Gastrocnemius medialis (tissue), 4 donors: ENCODE measurements around the gene CCDC127. TPM values are rescaled to one million over a fixed set of nuclear protein-coding genes. Genes with fewer than 3 reads are reported as not detected.

Experiments used
- ATAC-seq, 2 donors: fragments of 150-250 bp; one replicate each; pipeline ENCODE4 v1.9.1; 2016
- DNase-seq, 2 donors: peaks; one replicate each; pipeline ENCODE4 v3.0.0-alpha.2; 2019
- H3K27ac ChIP-seq, 4 donors: fragments of 200-600 bp; sonication (generic); 1 replicate in 1 of 4; 2 replicates in 3 of 4; pipeline ENCODE4 v1.5.1; 2016 to 2018; ENCODE audit warnings: mild to moderate bottlenecking in 2 of 4, moderate library complexity in 1 of 4
- H3K27me3 ChIP-seq, 3 donors: fragments of 200-600 bp; sonication (generic) in 2 of 3; 1 replicate in 1 of 3; 2 replicates in 2 of 3; pipeline versions ENCODE4 v1.5.1 to v1.6.0; 2016 to 2019; ENCODE audit warnings: mild to moderate bottlenecking in 1 of 3, moderate library complexity in 1 of 3
- H3K36me3 ChIP-seq, 2 donors: fragments of 200-600 bp; sonication (generic) in 1 of 2; one replicate each; pipeline ENCODE4 v1.5.1; 2017 to 2018
- H3K4me1 ChIP-seq, 2 donors: fragments of 200-600 bp; sonication (generic) in 1 of 2; one replicate each; pipeline ENCODE4 v1.5.1; 2016 to 2017; ENCODE audit warnings: mild to moderate bottlenecking in 2 of 2
- H3K4me3 ChIP-seq, 4 donors: fragments of 200-600 bp; sonication (generic) in 3 of 4; 1 replicate in 1 of 4; 2 replicates in 3 of 4; pipeline ENCODE4 v1.5.1; 2016 to 2019; ENCODE audit warnings: mild to moderate bottlenecking in 2 of 4
- H3K9me3 ChIP-seq, 3 donors: fragments of 200-600 bp; sonication (generic) in 2 of 3; 1 replicate in 1 of 3; 2 replicates in 2 of 3; pipeline ENCODE4 v1.5.1; 2016 to 2019
- CTCF ChIP-seq, 5 experiments: fragments of 450-650 bp in 3 of 5; fragments of 200-600 bp in 2 of 5; sonication (generic) in 2 of 5; IDR thresholded peaks in 4 of 5; conservative IDR thresholded peaks in 1 of 5; 1 replicate in 4 of 5; 2 replicates in 1 of 5; pipeline ENCODE4 v1.5.1; 2016 to 2019; ENCODE audit warnings: antibody characterized with exemption in 5 of 5, mild to moderate bottlenecking in 3 of 5, moderate library complexity in 3 of 5
- POLR2A ChIP-seq, 2 donors: fragments of 450-650 bp; IDR thresholded peaks; one replicate each; pipeline ENCODE4 v1.6.1; 2017; ENCODE audit warnings: antibody characterized with exemption in 2 of 2, mild to moderate bottlenecking in 2 of 2, moderate library complexity in 2 of 2
- in situ Hi-C, 4 donors: fragments of 200-750 bp; cut with MboI; loops; one replicate each; pipeline versions ENCODE4 v1.15.0 to v1.8.0; 2017; ENCODE audit warnings: low sequenced_read_pairs in 4 of 4
- intact Hi-C: fragments of 100-400 bp; cut with DNase I; formaldehyde crosslinking; loops from one replicate; pipeline ENCODE4 v1.15.1; 2023; ENCODE audit warnings: low total_unique reads
- total RNA-seq, 4 donors: library from RNA; depleted of rRNA; stranded (reverse); fragments of >200 nt; gene quantifications; one replicate each; pipeline versions ENCODE4 v1.1.0 to v1.2.3, GENCODE V29; 2016

CCDC127 gene
- total RNA-seq, 4 donors from 2014 or later = 5.7 to 11.1 (median 7.8) TPM

- in situ Hi-C loops (no loop called here), intact Hi-C loops (no loop called here)
- ATAC-seq = no peak
- Histone ChIP-seq H3K9me3 (no peaks in the 10 kb centered on the region), H3K27me3 (no peaks in the 10 kb centered on the region), H3K36me3 (no peaks in the 10 kb centered on the region), H3K4me1 (peaks cover 56 to 66% of the 10 kb centered on the region in 2 donors), H3K27ac (peak overlapping the region; percentile 95 to 100 (median 99)), H3K4me3 (no peak overlapping the region)
- TF ChIP-seq POLR2A (IDR thresholded peaks at IDR 0.05) (no peak), CTCF (IDR thresholded peaks at IDR 0.05 in 4 of 5, conservative IDR thresholded peaks at IDR 0.05 in 1 of 5) (peak in 3 of 5 experiments; percentile 10 to 23 (median 11))
- no peak for DNase-seq
Observed at GRCh38 chr5:195401-196160, 22.4 kb downstream of the CCDC127 start.

DNA sequence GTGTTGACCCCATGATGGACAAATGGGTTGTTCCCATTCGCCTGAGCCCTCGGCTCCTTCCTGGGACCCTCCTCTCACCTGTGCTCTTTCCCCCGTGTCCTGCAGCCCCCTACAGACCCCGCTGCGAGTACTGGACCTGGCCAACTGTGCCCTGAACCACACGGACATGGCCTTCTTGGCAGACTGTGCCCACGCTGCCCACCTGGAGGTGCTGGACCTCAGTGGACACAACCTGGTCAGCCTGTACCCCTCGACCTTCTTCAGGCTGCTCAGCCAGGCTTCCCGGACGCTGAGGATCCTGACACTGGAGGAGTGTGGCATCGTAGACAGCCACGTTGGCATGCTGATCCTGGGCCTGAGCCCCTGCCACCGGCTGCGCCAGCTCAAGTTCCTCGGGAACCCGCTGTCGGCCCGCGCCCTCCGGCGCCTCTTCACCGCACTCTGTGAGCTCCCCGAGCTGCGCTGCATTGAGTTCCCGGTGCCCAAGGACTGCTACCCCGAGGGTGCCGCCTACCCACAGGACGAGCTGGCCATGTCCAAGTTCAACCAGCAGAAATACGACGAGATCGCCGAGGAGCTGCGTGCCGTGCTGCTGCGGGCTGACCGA is 23.2 kb downstream of the CCDC127 start:
- Histone ChIP-seq H3K4me3 (peak overlapping the region in 2 of 4 donors; percentile 1 to 3), H3K9me3 (no peaks in the 10 kb centered on the region), H3K27me3 (no peaks in the 10 kb centered on the region), H3K4me1 (peaks cover 65 to 75% of the 10 kb centered on the region in 2 donors), H3K27ac (peak overlapping the region; percentile 95 to 100 (median 99)), H3K36me3 (no peaks in the 10 kb centered on the region)
- in situ Hi-C loops (no loop called here), intact Hi-C loops (loop anchor here (5.0 kb wide), 1 partner anchor 918 kb away; the partner anchor contains the start of gene SLC12A7)
- ATAC-seq (no peak), DNase-seq (no peak)
- TF ChIP-seq CTCF (IDR thresholded peaks at IDR 0.05 in 4 of 5, conservative IDR thresholded peaks at IDR 0.05 in 1 of 5) (no peak), POLR2A (IDR thresholded peaks at IDR 0.05) (no peak)

DNA sequence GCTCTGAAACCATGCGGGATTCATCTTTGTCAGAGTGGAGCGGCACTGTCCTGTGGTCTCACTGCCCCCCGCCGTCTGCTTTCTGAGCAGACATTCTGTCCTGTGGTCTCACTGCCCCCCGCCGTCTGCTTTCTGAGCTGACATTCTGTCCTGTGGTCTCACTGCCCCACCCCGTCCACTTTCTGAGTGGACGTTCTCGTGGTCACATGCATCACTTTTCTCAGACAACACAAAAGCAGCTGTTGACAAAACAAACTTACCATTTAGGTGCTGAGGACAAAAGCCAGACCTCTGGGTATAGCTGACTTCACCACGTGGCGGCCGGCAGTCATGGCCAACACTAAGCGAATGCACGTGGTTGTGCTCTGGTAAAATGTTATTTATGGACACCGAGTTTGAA is 23.9 kb downstream of the CCDC127 start:
- Histone ChIP-seq H3K27me3 (no peaks in the 10 kb centered on the region), H3K36me3 (no peaks in the 10 kb centered on the region), H3K4me1 (peaks cover 71 to 81% of the 10 kb centered on the region in 2 donors), H3K27ac (peak overlapping the region; percentile 95 to 100 (median 99)), H3K4me3 (peak overlapping the region in 3 of 4 donors; percentile 36 to 56 (median 49)), H3K9me3 (no peaks in the 10 kb centered on the region)
- TF ChIP-seq POLR2A (IDR thresholded peaks at IDR 0.05) = peak; percentile 68 to 73
- no peak for TF ChIP-seq CTCF (IDR thresholded peaks at IDR 0.05 in 4 of 5, conservative IDR thresholded peaks at IDR 0.05 in 1 of 5)
- peak; percentile 28 to 60 for ATAC-seq
- in situ Hi-C loops (no loop called here), intact Hi-C loops (loop anchor here (5.0 kb wide), 1 partner anchor 918 kb away; the partner anchor contains the start of gene SLC12A7)
- DNase-seq = peak; percentile 81 to 90

GRCh38 chr5:192970-193831 is 24.8 kb downstream of the CCDC127 start:
- Histone ChIP-seq H3K9me3 (no peaks in the 10 kb centered on the region), H3K36me3 (no peaks in the 10 kb centered on the region), H3K4me3 (peak overlapping the region; percentile 36 to 56 (median 52)), H3K4me1 (peaks cover 75 to 85% of the 10 kb centered on the region in 2 donors), H3K27me3 (no peaks in the 10 kb centered on the region), H3K27ac (peak overlapping the region; percentile 95 to 100 (median 99))
- DNase-seq (no peak), ATAC-seq (no peak)
- intact Hi-C loops (loop anchor here (5.0 kb wide), 1 partner anchor 919 kb away; the partner anchor contains the start of gene SLC12A7), in situ Hi-C loops (no loop called here)
- TF ChIP-seq POLR2A (IDR thresholded peaks at IDR 0.05) (no peak), CTCF (IDR thresholded peaks at IDR 0.05 in 4 of 5, conservative IDR thresholded peaks at IDR 0.05 in 1 of 5) (no peak)
